Measurements from ENCODE around the gene LRRC10.
"Not testable (repeated sequence)": the region's sequence is repeated elsewhere in the genome, so short reads cannot be mapped to it uniquely, and the experiment has no call there.

DNA sequence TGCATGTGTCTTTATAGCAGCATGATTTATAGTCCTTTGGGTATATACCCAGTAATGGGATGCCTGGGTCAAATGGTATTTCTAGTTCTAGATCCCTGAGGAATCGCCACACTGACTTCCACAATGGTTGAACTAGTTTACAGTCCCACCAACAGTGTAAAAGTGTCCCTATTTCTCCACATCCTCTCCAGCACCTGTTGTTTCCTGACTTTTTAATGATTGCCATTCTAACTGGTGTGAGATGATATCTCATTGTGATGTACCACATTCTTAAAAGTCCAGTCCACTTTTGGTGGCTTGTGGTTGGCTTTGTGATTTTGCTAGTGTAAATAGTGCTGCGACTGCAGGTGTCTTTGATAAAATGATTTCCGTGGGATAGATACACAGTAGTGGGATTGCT lies 6.4 kb downstream of the LRRC10 start:
- TF ChIP-seq EZH2 (IDR thresholded peaks at IDR 0.05); POLR2AphosphoS5 (IDR thresholded peaks at IDR 0.05; ENCODE audit: borderline replicate concordance, low read depth, low read length); FOXP2 (optimal IDR thresholded peaks at IDR 0.05; ENCODE audit: control extremely low read depth, extremely low read length, insufficient read depth): not testable (repeated sequence)
